Fibroblast of lung (primary cell): Measurements from ENCODE around the gene ZFPM1.

Experiments used
- CTCF ChIP-seq, 2 donors: IDR thresholded peaks in 1 of 2; conservative IDR thresholded peaks in 1 of 2; 1 replicate in 1 of 2; 2 replicates in 1 of 2; pipeline ENCODE4 v1.5.1; 2011 to 2012; ENCODE audit warnings: low read length in 2 of 2, control low read depth in 1 of 2, inconsistent platforms in 1 of 2, low read depth in 1 of 2, mild to moderate bottlenecking in 1 of 2
- EZH2 ChIP-seq: IDR thresholded peaks from 2 replicates; pipeline ENCODE4 v1.5.1; 2012; ENCODE audit warnings: low read length, control low read depth, mild to moderate bottlenecking; ENCODE audit errors: missing control alignments

GRCh38 chr16:88478889-88479792 lies 26.1 kb downstream of the ZFPM1 start:
- TF ChIP-seq CTCF (conservative IDR thresholded peaks at IDR 0.05 in 1 of 2, IDR thresholded peaks at IDR 0.05 in 1 of 2; ENCODE audit: low read depth in 1 of 2, low read length in 2 of 2) (no peak), EZH2 (no peak)
